Retinal pigment epithelial cell (primary cell): ENCODE data around the gene STAP2.

Source experiments
- DNase-seq: peaks from one replicate; pipeline ENCODE4 v3.0.0-alpha.2; 2010; ENCODE audit warnings: low read depth
- H3K4me3 ChIP-seq: 2 replicates; pipeline ENCODE4 v1.5.1; 2011; ENCODE audit warnings: mild to moderate bottlenecking, low read length, control low read depth, moderate library complexity
- CTCF ChIP-seq: conservative IDR thresholded peaks from 2 replicates; pipeline ENCODE4 v1.5.1; 2011; ENCODE audit warnings: low read depth, low read length, control low read depth, inconsistent platforms

STAP2 gene

GRCh38 chr19:4320419-4320818, 18.2 kb downstream of the STAP2 start:
- no peak overlapping the region for H3K4me3 ChIP-seq
- DNase-seq = no peak
- no peak for TF ChIP-seq CTCF

- no peak overlapping the region for H3K4me3 ChIP-seq
- TF ChIP-seq CTCF = no peak
- no peak for DNase-seq
Observed at GRCh38 chr19:4319067-4319718, 19.4 kb downstream of the STAP2 start.

DNA sequence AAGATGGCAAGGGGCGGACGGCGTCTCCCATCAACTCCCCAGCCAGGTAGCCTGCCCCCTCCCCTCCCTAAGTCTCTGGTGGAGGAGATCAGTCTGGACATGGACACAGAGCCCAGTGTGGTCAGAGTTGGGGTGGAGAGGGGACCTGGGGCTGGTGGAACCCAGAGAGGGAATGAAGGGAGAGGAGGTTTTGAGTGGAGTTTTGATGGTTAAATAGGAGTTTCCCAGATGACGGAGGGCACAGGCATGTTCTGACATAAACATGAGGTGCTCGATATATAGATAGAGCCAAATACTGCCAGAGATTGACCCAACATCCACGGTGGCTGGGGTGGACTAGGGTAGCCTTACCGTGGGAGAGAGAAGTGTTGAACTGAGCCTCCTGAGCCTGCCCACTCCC, 20.2 kb downstream of the STAP2 start:
- TF ChIP-seq CTCF = no peak
- no peak for DNase-seq

DNA sequence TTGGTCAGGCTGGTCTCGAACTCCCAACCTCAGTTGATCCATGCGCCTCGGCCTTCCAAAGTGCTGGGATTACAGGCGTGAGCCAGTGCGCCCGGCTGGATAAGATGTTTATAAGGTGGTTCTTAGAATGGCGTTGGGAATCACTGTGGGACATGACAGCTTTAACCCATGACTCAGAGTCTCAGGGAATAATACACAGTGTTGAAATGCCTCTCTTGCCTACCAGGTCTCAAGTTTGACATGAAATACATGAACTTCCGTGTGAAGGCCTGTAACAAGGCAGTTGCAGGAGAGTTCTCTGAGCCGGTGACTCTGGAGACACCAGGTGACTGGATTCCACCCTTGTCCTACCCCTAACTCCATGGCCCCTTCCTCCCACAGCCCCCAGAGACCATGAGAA, 21.7 kb downstream of the STAP2 start:
- no peak overlapping the region for H3K4me3 ChIP-seq
- TF ChIP-seq CTCF = no peak
- no peak for DNase-seq

More for the DNA sequence above, 20.2 kb downstream of the STAP2 start:
- no peak overlapping the region for H3K4me3 ChIP-seq

- TF ChIP-seq CTCF = no peak
- no peak overlapping the region for H3K4me3 ChIP-seq
- no peak for DNase-seq
Observed at GRCh38 chr19:4313847-4314490, 24.7 kb downstream of the STAP2 start.

- DNase-seq = no peak
- TF ChIP-seq CTCF = no peak
Observed at GRCh38 chr19:4310247-4311121, 28.1 kb downstream of the STAP2 start.

DNA sequence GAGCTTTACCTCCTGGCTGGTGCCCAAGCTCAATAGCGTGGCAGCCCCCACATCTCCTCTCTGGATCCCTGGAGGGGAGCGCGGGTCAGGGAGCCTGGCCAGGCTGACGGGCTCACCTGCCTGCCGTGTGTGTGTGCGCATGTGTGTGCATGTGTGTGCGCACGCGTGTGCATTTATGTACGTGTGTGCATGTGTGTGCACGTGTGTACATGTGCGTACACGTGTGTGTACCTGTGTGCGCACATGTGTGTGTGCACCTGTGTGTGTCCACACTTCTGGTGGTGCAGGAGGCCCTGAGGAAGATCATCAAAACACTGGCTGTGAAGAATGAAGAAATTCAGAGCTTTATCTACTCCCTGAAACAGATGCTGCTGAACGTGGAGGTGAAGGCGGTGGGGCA, 33.0 kb downstream of the STAP2 start:
- no peak overlapping the region for H3K4me3 ChIP-seq
- DNase-seq = no peak
- no peak for TF ChIP-seq CTCF

More at GRCh38 chr19:4310247-4311121, 28.1 kb downstream of the STAP2 start:
- H3K4me3 ChIP-seq = no peak overlapping the region
